Measurements from ENCODE around the gene UMODL1.

Gene UMODL1

DNA sequence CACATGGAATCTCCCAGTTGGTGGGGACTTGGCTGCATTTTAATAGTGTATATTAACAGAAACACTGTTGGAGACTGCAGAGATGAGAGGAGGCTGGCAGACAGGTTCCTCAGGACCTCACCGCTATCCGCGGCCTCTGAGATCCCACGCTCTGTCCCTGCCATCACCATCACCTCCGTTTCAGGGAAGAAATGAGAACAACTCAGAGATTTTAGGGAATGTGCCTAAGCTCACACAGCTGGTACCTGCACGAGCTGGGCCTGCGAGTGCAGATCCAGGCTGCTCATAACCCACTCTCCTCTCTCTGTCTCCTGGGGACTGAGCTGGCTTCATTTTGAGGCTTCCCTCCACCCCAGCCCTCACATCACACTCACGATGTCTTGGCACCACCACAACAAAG, 62.0 kb downstream of the UMODL1 start:
- Histone ChIP-seq H3K4me1 (ENCODE audit: control insufficient read depth, insufficient read depth, low read depth, low read length) (no peaks in the 10 kb centered on the region), H2BK15ac (ENCODE audit: low read depth, poor library complexity, severe bottlenecking) (no peak overlapping the region), H3K36me3 (ENCODE audit: control insufficient read depth in 1 of 2, insufficient read depth in 2 of 2, low read depth in 1 of 2, low read length in 2 of 2) (no peaks in the 10 kb centered on the region), H3K27me3 (ENCODE audit: control insufficient read depth in 1 of 2, insufficient read depth in 1 of 2, low read length in 2 of 2) (peaks cover 21 to 45% of the 10 kb centered on the region in 2 experiments), H3K18ac (ENCODE audit: low read depth in 1 of 2, low read length in 2 of 2) (no peak overlapping the region), H4K8ac (ENCODE audit: low read length) (no peak overlapping the region), H3K9ac (ENCODE audit: low read length) (no peak overlapping the region), H3K4me3 (ENCODE audit: insufficient read depth in 1 of 2, low read depth in 1 of 2, low read length in 2 of 2) (no peak overlapping the region), H2BK120ac (ENCODE audit: low read depth, low read length) (no peak overlapping the region), H3K4ac (ENCODE audit: low read depth in 1 of 2, low read length in 2 of 2) (no peak overlapping the region), H3K14ac (ENCODE audit: low read length in 2 of 2) (no peak overlapping the region), H2AK5ac (ENCODE audit: low read length, severe bottlenecking) (no peak overlapping the region), H3K79me1 (replicated peaks; ENCODE audit: low read length, poor library complexity, severe bottlenecking) (no peaks in the 10 kb centered on the region), H2AFZ (ENCODE audit: low read depth, low read length) (no peak overlapping the region), H2BK12ac (ENCODE audit: low read length in 2 of 2) (no peak overlapping the region), H3K27ac (ENCODE audit: low read length, poor library complexity, severe bottlenecking) (no peak overlapping the region), H3K9me3 (ENCODE audit: control insufficient read depth, low read length) (no peaks in the 10 kb centered on the region), H2BK5ac (ENCODE audit: low read depth, low read length, poor library complexity, severe bottlenecking) (no peak overlapping the region), H3K23ac (ENCODE audit: low read length in 2 of 2) (no peak overlapping the region), H4K91ac (ENCODE audit: low read length) (no peak overlapping the region), H3K4me2 (ENCODE audit: low read length, poor library complexity, severe bottlenecking) (no peak overlapping the region)
- DNase-seq: no peak
- 89% methylated on average over 8 of the region's 8 CpGs for WGBS

DNA sequence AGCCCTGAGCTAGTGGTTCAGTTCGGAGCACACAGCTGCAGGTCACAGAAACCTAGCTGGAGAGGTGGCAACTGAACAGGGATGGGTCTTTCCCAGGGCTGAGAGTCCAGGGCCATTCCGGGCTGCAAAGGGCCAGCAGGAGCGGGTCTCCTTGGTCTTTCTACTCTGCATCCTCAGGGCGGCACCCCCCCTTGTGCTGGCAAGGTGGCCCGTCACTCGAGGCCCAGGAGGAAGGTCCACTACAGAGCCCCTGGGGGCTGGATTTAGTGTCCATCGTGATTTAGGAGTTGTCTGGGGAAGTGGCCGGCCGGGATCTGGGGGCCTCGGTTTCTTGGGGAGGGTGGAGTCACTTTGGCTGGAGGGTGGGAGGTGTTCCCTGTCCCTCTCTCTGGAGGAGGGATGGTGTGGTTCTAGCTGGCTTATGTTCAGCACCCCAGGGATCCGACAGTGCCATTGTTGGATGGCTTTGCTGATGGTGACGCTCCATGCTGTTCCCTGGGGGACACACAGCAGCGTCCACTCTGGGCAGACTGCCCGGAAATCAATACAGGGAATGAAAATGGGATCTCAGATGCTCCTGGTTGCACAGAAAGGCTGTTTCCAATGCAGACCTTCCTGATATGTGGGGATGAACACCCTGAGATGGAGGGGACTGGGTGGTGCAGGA, 64.4 kb downstream of the UMODL1 start:
- Histone ChIP-seq H3K9me3 (ENCODE audit: control insufficient read depth, low read length) (no peaks in the 10 kb centered on the region), H3K4me1 (ENCODE audit: control insufficient read depth, insufficient read depth, low read depth, low read length) (no peaks in the 10 kb centered on the region), H3K4me2 (ENCODE audit: low read length, poor library complexity, severe bottlenecking) (no peak overlapping the region), H3K18ac (ENCODE audit: low read depth in 1 of 2, low read length in 2 of 2) (no peak overlapping the region), H2BK120ac (ENCODE audit: low read depth, low read length) (no peak overlapping the region), H3K23ac (ENCODE audit: low read length in 2 of 2) (no peak overlapping the region), H4K8ac (ENCODE audit: low read length) (no peak overlapping the region), H3K27ac (ENCODE audit: low read length, poor library complexity, severe bottlenecking) (no peak overlapping the region), H3K4me3 (ENCODE audit: insufficient read depth in 1 of 2, low read depth in 1 of 2, low read length in 2 of 2) (no peak overlapping the region), H2BK15ac (ENCODE audit: low read depth, poor library complexity, severe bottlenecking) (no peak overlapping the region), H3K79me1 (replicated peaks; ENCODE audit: low read length, poor library complexity, severe bottlenecking) (no peaks in the 10 kb centered on the region), H3K9ac (ENCODE audit: low read length) (no peak overlapping the region), H2BK12ac (ENCODE audit: low read length in 2 of 2) (no peak overlapping the region), H2AFZ (ENCODE audit: low read depth, low read length) (no peak overlapping the region), H2BK5ac (ENCODE audit: low read depth, low read length, poor library complexity, severe bottlenecking) (no peak overlapping the region), H4K91ac (ENCODE audit: low read length) (no peak overlapping the region), H3K4ac (ENCODE audit: low read depth in 1 of 2, low read length in 2 of 2) (no peak overlapping the region), H3K27me3 (ENCODE audit: control insufficient read depth in 1 of 2, insufficient read depth in 1 of 2, low read length in 2 of 2) (peaks cover 8 to 47% of the 10 kb centered on the region in 2 experiments), H2AK5ac (ENCODE audit: low read length, severe bottlenecking) (no peak overlapping the region), H3K36me3 (ENCODE audit: control insufficient read depth in 1 of 2, insufficient read depth in 2 of 2, low read depth in 1 of 2, low read length in 2 of 2) (no peaks in the 10 kb centered on the region), H3K14ac (ENCODE audit: low read length in 2 of 2) (no peak overlapping the region)
- no peak for DNase-seq
- WGBS: 89% methylated on average over 14 of the region's 14 CpGs

DNA sequence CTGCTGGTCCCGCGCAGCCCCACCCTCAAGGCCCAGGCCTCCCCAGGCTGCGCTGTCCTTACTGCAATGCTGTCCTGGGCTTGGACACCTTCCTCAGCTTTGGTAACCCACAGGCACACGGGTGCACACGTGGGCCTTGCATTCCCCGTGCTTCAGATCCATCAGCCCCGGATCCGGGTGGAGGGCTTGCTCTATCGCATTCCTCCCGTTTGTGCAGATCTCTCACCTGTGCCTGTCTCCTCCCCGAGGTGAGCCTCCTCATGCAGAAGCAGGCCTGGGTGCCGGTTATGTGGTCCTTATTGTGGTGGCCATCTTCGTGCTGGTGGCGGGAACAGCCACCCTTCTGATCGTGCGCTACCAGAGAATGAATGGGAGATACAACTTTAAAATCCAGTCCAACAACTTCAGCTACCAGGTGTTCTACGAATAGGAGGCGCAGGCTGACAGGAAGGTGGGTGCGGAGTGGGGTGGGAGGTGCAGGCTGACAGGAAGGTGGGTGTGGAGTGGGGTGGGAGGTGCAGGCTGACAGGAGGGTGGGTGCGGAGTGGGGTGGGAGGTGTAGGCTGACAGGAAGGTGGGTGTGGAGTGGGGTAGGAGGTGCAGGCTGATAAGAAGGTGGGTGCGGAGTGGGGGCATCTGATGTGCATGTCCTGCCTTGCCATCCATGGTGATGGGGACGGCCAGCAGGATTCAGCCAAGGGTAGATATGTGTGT, 66.2 kb downstream of the UMODL1 start:
- Histone ChIP-seq H3K23ac (ENCODE audit: low read length in 2 of 2) (no peak overlapping the region), H2AK5ac (ENCODE audit: low read length, severe bottlenecking) (no peak overlapping the region), H3K4me2 (ENCODE audit: low read length, poor library complexity, severe bottlenecking) (no peak overlapping the region), H2AFZ (ENCODE audit: low read depth, low read length) (no peak overlapping the region), H3K9me3 (ENCODE audit: control insufficient read depth, low read length) (no peaks in the 10 kb centered on the region), H3K4ac (ENCODE audit: low read depth in 1 of 2, low read length in 2 of 2) (no peak overlapping the region), H4K91ac (ENCODE audit: low read length) (no peak overlapping the region), H3K9ac (ENCODE audit: low read length) (no peak overlapping the region), H3K27ac (ENCODE audit: low read length, poor library complexity, severe bottlenecking) (no peak overlapping the region), H3K18ac (ENCODE audit: low read depth in 1 of 2, low read length in 2 of 2) (no peak overlapping the region), H4K8ac (ENCODE audit: low read length) (no peak overlapping the region), H3K36me3 (ENCODE audit: control insufficient read depth in 1 of 2, insufficient read depth in 2 of 2, low read depth in 1 of 2, low read length in 2 of 2) (no peaks in the 10 kb centered on the region), H2BK15ac (ENCODE audit: low read depth, poor library complexity, severe bottlenecking) (no peak overlapping the region), H2BK12ac (ENCODE audit: low read length in 2 of 2) (no peak overlapping the region), H2BK120ac (ENCODE audit: low read depth, low read length) (no peak overlapping the region), H3K4me1 (ENCODE audit: control insufficient read depth, insufficient read depth, low read depth, low read length) (no peaks in the 10 kb centered on the region), H3K4me3 (ENCODE audit: insufficient read depth in 1 of 2, low read depth in 1 of 2, low read length in 2 of 2) (no peak overlapping the region), H3K79me1 (replicated peaks; ENCODE audit: low read length, poor library complexity, severe bottlenecking) (no peaks in the 10 kb centered on the region), H3K27me3 (ENCODE audit: control insufficient read depth in 1 of 2, insufficient read depth in 1 of 2, low read length in 2 of 2) (peaks cover 16 to 60% of the 10 kb centered on the region in 2 experiments), H2BK5ac (ENCODE audit: low read depth, low read length, poor library complexity, severe bottlenecking) (no peak overlapping the region), H3K14ac (ENCODE audit: low read length in 2 of 2) (no peak overlapping the region)
- no peak for DNase-seq
- WGBS: 84% methylated on average over 20 of the region's 22 CpGs

GRCh38 chr21:42140196-42140934, 69.2 kb downstream of the UMODL1 start:
- Histone ChIP-seq H2BK120ac (ENCODE audit: low read depth, low read length) (no peak overlapping the region), H3K9ac (ENCODE audit: low read length) (no peak overlapping the region), H3K27me3 (ENCODE audit: control insufficient read depth in 1 of 2, insufficient read depth in 1 of 2, low read length in 2 of 2) (peaks cover 14 to 67% of the 10 kb centered on the region in 2 experiments), H4K8ac (ENCODE audit: low read length) (no peak overlapping the region), H2BK12ac (ENCODE audit: low read length in 2 of 2) (no peak overlapping the region), H2AK5ac (ENCODE audit: low read length, severe bottlenecking) (no peak overlapping the region), H2BK15ac (ENCODE audit: low read depth, poor library complexity, severe bottlenecking) (no peak overlapping the region), H2BK5ac (ENCODE audit: low read depth, low read length, poor library complexity, severe bottlenecking) (no peak overlapping the region), H3K27ac (ENCODE audit: low read length, poor library complexity, severe bottlenecking) (no peak overlapping the region), H2AFZ (ENCODE audit: low read depth, low read length) (no peak overlapping the region), H3K36me3 (ENCODE audit: control insufficient read depth in 1 of 2, insufficient read depth in 2 of 2, low read depth in 1 of 2, low read length in 2 of 2) (no peaks in the 10 kb centered on the region), H3K4me1 (ENCODE audit: control insufficient read depth, insufficient read depth, low read depth, low read length) (no peaks in the 10 kb centered on the region), H3K79me1 (replicated peaks; ENCODE audit: low read length, poor library complexity, severe bottlenecking) (no peaks in the 10 kb centered on the region), H3K9me3 (ENCODE audit: control insufficient read depth, low read length) (no peaks in the 10 kb centered on the region), H4K91ac (ENCODE audit: low read length) (no peak overlapping the region), H3K4ac (ENCODE audit: low read depth in 1 of 2, low read length in 2 of 2) (no peak overlapping the region), H3K4me3 (ENCODE audit: insufficient read depth in 1 of 2, low read depth in 1 of 2, low read length in 2 of 2) (no peak overlapping the region), H3K18ac (ENCODE audit: low read depth in 1 of 2, low read length in 2 of 2) (no peak overlapping the region), H3K14ac (ENCODE audit: low read length in 2 of 2) (no peak overlapping the region), H3K4me2 (ENCODE audit: low read length, poor library complexity, severe bottlenecking) (no peak overlapping the region), H3K23ac (ENCODE audit: low read length in 2 of 2) (no peak overlapping the region)
- no peak for DNase-seq
- 85% methylated on average over 9 of the region's 11 CpGs for WGBS

Data from mesenchymal stem cell (in vitro differentiated cells and primary cell).